ENCODE measurements around the gene PIK3CA. TPM values are rescaled to one million over a fixed set of nuclear protein-coding genes. Genes with fewer than 3 reads are reported as not detected.

The PIK3CA gene
- total RNA-seq, 1 donor from 2014 or later: 28.0 TPM

- no peak overlapping the region for H3K27ac Mint-ChIP-seq (ENCODE audit: unreplicated experiment)
- H3K4me1 ChIP-seq (ENCODE audit: insufficient read depth, low read length): no peaks in the 10 kb centered on the region
- H3K27me3 ChIP-seq (ENCODE audit: insufficient read depth, low read length): no peaks in the 10 kb centered on the region
- H3K4me2 ChIP-seq (ENCODE audit: low read length): no peak overlapping the region
- no peak overlapping the region for H3K4me3 Mint-ChIP-seq (ENCODE audit: unreplicated experiment)
- no peak overlapping the region for H2AFZ ChIP-seq (ENCODE audit: low read depth, low read length)
- H3K27ac ChIP-seq (ENCODE audit: low read depth, low read length): no peak overlapping the region
- H3K9ac ChIP-seq (ENCODE audit: low read length): no peak overlapping the region
- no peak overlapping the region for H3K4me3 ChIP-seq (ENCODE audit: insufficient read depth, low read depth, low read length)
- H3K27me3 Mint-ChIP-seq (ENCODE audit: low read depth, unreplicated experiment): peaks cover 4% of the 10 kb centered on the region
- H3K4me1 Mint-ChIP-seq (ENCODE audit: low read depth, unreplicated experiment): peaks cover 6% of the 10 kb centered on the region
- no peaks in the 10 kb centered on the region for H3K36me3 ChIP-seq (ENCODE audit: insufficient read depth, low read length)
- H3K79me2 ChIP-seq (ENCODE audit: insufficient read depth, low read length): no peaks in the 10 kb centered on the region
- DNase-seq (ENCODE audit: low read depth) (no peak), FAIRE-seq (no peak)
- H4K20me1 ChIP-seq (ENCODE audit: insufficient read depth, low read length): no peaks in the 10 kb centered on the region
- no peaks in the 10 kb centered on the region for H3K9me3 ChIP-seq (ENCODE audit: insufficient read depth, low read depth, low read length)
- no peak for TF ChIP-seq EZH2 (IDR thresholded peaks at IDR 0.05; ENCODE audit: insufficient read depth, low read length)
- TF ChIP-seq CTCF (IDR thresholded peaks at IDR 0.05; ENCODE audit: insufficient read depth, low read depth, low read length): no peak
- H3K36me3 Mint-ChIP-seq (ENCODE audit: low read depth, unreplicated experiment): no peaks in the 10 kb centered on the region
- peaks cover 5% of the 10 kb centered on the region for H3K9me3 Mint-ChIP-seq (ENCODE audit: unreplicated experiment)
Measured at GRCh38 chr3:179276001-179276400, 127.8 kb downstream of the PIK3CA start.

- no peak overlapping the region for H3K9ac ChIP-seq (ENCODE audit: low read length)
- Mint-ChIP-seq H3K36me3 (ENCODE audit: low read depth, unreplicated experiment) (no peaks in the 10 kb centered on the region), H3K4me3 (ENCODE audit: unreplicated experiment) (no peak overlapping the region), H3K4me1 (ENCODE audit: low read depth, unreplicated experiment) (peaks cover 6% of the 10 kb centered on the region), H3K27me3 (ENCODE audit: low read depth, unreplicated experiment) (peaks cover 4% of the 10 kb centered on the region), H3K9me3 (ENCODE audit: unreplicated experiment) (peaks cover 5% of the 10 kb centered on the region), H3K27ac (ENCODE audit: unreplicated experiment) (no peak overlapping the region)
- no peaks in the 10 kb centered on the region for H3K9me3 ChIP-seq (ENCODE audit: insufficient read depth, low read depth, low read length)
- no peaks in the 10 kb centered on the region for H3K79me2 ChIP-seq (ENCODE audit: insufficient read depth, low read length)
- DNase-seq (ENCODE audit: low read depth) (no peak), FAIRE-seq (no peak)
- H3K27ac ChIP-seq (ENCODE audit: low read depth, low read length): no peak overlapping the region
- H3K4me1 ChIP-seq (ENCODE audit: insufficient read depth, low read length): no peaks in the 10 kb centered on the region
- H2AFZ ChIP-seq (ENCODE audit: low read depth, low read length): no peak overlapping the region
- no peaks in the 10 kb centered on the region for H3K36me3 ChIP-seq (ENCODE audit: insufficient read depth, low read length)
- H3K4me2 ChIP-seq (ENCODE audit: low read length): no peak overlapping the region
- no peaks in the 10 kb centered on the region for H4K20me1 ChIP-seq (ENCODE audit: insufficient read depth, low read length)
- TF ChIP-seq CTCF (IDR thresholded peaks at IDR 0.05; ENCODE audit: insufficient read depth, low read depth, low read length) (no peak), EZH2 (IDR thresholded peaks at IDR 0.05; ENCODE audit: insufficient read depth, low read length) (no peak)
- H3K27me3 ChIP-seq (ENCODE audit: insufficient read depth, low read length): no peaks in the 10 kb centered on the region
- H3K4me3 ChIP-seq (ENCODE audit: insufficient read depth, low read depth, low read length): no peak overlapping the region
Measured at GRCh38 chr3:179276743-179277142, 128.6 kb downstream of the PIK3CA start.

- DNase-seq (ENCODE audit: low read depth): no peak
- no peaks in the 10 kb centered on the region for H3K79me2 ChIP-seq (ENCODE audit: insufficient read depth, low read length)
- FAIRE-seq: no peak
- H3K27ac ChIP-seq (ENCODE audit: low read depth, low read length): no peak overlapping the region
- TF ChIP-seq EZH2 (IDR thresholded peaks at IDR 0.05; ENCODE audit: insufficient read depth, low read length) (no peak), CTCF (IDR thresholded peaks at IDR 0.05; ENCODE audit: insufficient read depth, low read depth, low read length) (no peak)
- no peaks in the 10 kb centered on the region for H3K27me3 ChIP-seq (ENCODE audit: insufficient read depth, low read length)
- no peak overlapping the region for H3K9ac ChIP-seq (ENCODE audit: low read length)
- Mint-ChIP-seq H3K36me3 (ENCODE audit: low read depth, unreplicated experiment) (no peaks in the 10 kb centered on the region), H3K4me3 (ENCODE audit: unreplicated experiment) (no peak overlapping the region), H3K4me1 (ENCODE audit: low read depth, unreplicated experiment) (peaks cover 6% of the 10 kb centered on the region), H3K9me3 (ENCODE audit: unreplicated experiment) (peaks cover 5% of the 10 kb centered on the region), H3K27ac (ENCODE audit: unreplicated experiment) (no peak overlapping the region), H3K27me3 (ENCODE audit: low read depth, unreplicated experiment) (peaks cover 4% of the 10 kb centered on the region)
- no peaks in the 10 kb centered on the region for H3K4me1 ChIP-seq (ENCODE audit: insufficient read depth, low read length)
- no peak overlapping the region for H2AFZ ChIP-seq (ENCODE audit: low read depth, low read length)
- H3K9me3 ChIP-seq (ENCODE audit: insufficient read depth, low read depth, low read length): no peaks in the 10 kb centered on the region
- H3K4me3 ChIP-seq (ENCODE audit: insufficient read depth, low read depth, low read length): no peak overlapping the region
- H3K36me3 ChIP-seq (ENCODE audit: insufficient read depth, low read length): no peaks in the 10 kb centered on the region
- no peaks in the 10 kb centered on the region for H4K20me1 ChIP-seq (ENCODE audit: insufficient read depth, low read length)
- no peak overlapping the region for H3K4me2 ChIP-seq (ENCODE audit: low read length)
Measured at GRCh38 chr3:179278151-179278550, 130.0 kb downstream of the PIK3CA start.
